ACHN (cell line): ENCODE results near the gene MUSTN1.

Experiments
- DNase-seq: peaks from one replicate; pipeline ENCODE4 v3.0.0-alpha.2; 2015
- in situ Hi-C: cut with HindIII; loops from 2 replicates; pipeline ENCODE4 v1.10.0; 2017; ENCODE audit warnings: low sequenced_read_pairs, low pct_ligation_motif_present, low pct_unique_long_range_greater_than_20kb

Gene MUSTN1

GRCh38 chr3:52839892-52840545 is 5.2 kb upstream of the MUSTN1 start:
- in situ Hi-C loops, result no loop called here

GRCh38 chr3:52839268-52839575 is 4.4 kb upstream of the MUSTN1 start:
- in situ Hi-C loops, result no loop called here
- DNase-seq, result no peak

More at GRCh38 chr3:52839892-52840545, 5.2 kb upstream of the MUSTN1 start:
- DNase-seq, result no peak

- no peak for DNase-seq
- in situ Hi-C loops, result no loop called here
Observed at GRCh38 chr3:52838561-52839267, 3.9 kb upstream of the MUSTN1 start.

GRCh38 chr3:52836986-52837385 is 2.2 kb upstream of the MUSTN1 start:
- no peak for DNase-seq
- in situ Hi-C loops, result no loop called here

GRCh38 chr3:52836471-52836845 is 1.6 kb upstream of the MUSTN1 start:
- DNase-seq, result no peak
- in situ Hi-C loops, result no loop called here

- in situ Hi-C loops, result no loop called here
- no peak for DNase-seq
Observed at GRCh38 chr3:52835766-52836470, 1.1 kb upstream of the MUSTN1 start.

GRCh38 chr3:52833202-52833601 is 1.6 kb downstream of the MUSTN1 start:
- DNase-seq, result no peak
- in situ Hi-C loops, result no loop called here

GRCh38 chr3:52831500-52832301 is 3.1 kb downstream of the MUSTN1 start:
- DNase-seq, result peak; percentile 81
- in situ Hi-C loops, result no loop called here

GRCh38 chr3:52830535-52831258 is 4.1 kb downstream of the MUSTN1 start, which contains the start of gene ITIH4:
Gene ITIH4 (minus strand): TSS chr3:52830672. CDS start chr3:52830642, 30 bp downstream.
- in situ Hi-C loops, result no loop called here
- DNase-seq, result no peak

GRCh38 chr3:52829906-52830463 is 4.8 kb downstream of the MUSTN1 start:
- in situ Hi-C loops, result no loop called here
- DNase-seq, result no peak

GRCh38 chr3:52829482-52829881 is 5.3 kb downstream of the MUSTN1 start:
- no peak for DNase-seq
- in situ Hi-C loops, result no loop called here

- in situ Hi-C loops, result no loop called here
- DNase-seq, result peak; percentile 89
Observed at GRCh38 chr3:52827866-52828376, 6.9 kb downstream of the MUSTN1 start.

- peak; percentile 72 for DNase-seq
- in situ Hi-C loops, result no loop called here
Observed at GRCh38 chr3:52827441-52827840, 7.4 kb downstream of the MUSTN1 start.

GRCh38 chr3:52824037-52824436 is 10.8 kb downstream of the MUSTN1 start:
- in situ Hi-C loops, result no loop called here
- no peak for DNase-seq

GRCh38 chr3:52822363-52822762 is 12.5 kb downstream of the MUSTN1 start:
- DNase-seq, result no peak
- in situ Hi-C loops, result no loop called here

- DNase-seq, result no peak
- in situ Hi-C loops, result no loop called here
Observed at GRCh38 chr3:52820736-52821135, 14.1 kb downstream of the MUSTN1 start.

GRCh38 chr3:52819936-52820335 is 14.9 kb downstream of the MUSTN1 start:
- no peak for DNase-seq
- in situ Hi-C loops, result no loop called here

GRCh38 chr3:52817860-52818259 is 17.0 kb downstream of the MUSTN1 start:
- no peak for DNase-seq
- in situ Hi-C loops, result no loop called here
